Breast epithelium (tissue), 3 donors: Measurements from ENCODE around the gene C6orf58.

Source experiments
- POLR2A ChIP-seq: fragments of 450-650 bp; IDR thresholded peaks from one replicate; pipeline ENCODE4 v1.6.1; 2016; ENCODE audit warnings: antibody characterized with exemption, mild to moderate bottlenecking, moderate library complexity
- TF ChIP-seq, protein P1 (sequence below), 3 donors: fragments of 450-650 bp; IDR thresholded peaks; one replicate each; pipeline ENCODE4 v1.5.1; 2016 to 2017; ENCODE audit warnings: antibody characterized with exemption in 3 of 3, mild to moderate bottlenecking in 3 of 3, moderate library complexity in 3 of 3

DNA sequence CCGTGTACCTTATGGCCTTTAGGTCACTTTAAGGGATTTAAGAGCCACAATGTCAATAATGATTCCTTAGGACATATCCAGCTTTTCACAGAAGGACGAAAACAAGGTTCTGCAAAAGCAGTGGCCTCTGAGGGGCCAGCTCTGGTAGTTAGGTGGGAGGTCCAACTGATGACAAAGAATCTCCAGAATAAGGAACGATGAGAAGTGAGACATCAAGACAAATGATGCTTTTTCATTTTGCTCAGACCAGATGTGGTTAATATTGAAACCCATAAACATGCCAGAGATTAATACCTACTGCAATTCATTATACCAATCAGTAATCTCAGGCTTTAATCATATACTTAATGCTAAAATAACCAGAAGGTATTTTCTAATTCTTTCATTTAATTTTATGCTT, 1.9 kb downstream of the C6orf58 start:
- TF ChIP-seq, protein P1, sequence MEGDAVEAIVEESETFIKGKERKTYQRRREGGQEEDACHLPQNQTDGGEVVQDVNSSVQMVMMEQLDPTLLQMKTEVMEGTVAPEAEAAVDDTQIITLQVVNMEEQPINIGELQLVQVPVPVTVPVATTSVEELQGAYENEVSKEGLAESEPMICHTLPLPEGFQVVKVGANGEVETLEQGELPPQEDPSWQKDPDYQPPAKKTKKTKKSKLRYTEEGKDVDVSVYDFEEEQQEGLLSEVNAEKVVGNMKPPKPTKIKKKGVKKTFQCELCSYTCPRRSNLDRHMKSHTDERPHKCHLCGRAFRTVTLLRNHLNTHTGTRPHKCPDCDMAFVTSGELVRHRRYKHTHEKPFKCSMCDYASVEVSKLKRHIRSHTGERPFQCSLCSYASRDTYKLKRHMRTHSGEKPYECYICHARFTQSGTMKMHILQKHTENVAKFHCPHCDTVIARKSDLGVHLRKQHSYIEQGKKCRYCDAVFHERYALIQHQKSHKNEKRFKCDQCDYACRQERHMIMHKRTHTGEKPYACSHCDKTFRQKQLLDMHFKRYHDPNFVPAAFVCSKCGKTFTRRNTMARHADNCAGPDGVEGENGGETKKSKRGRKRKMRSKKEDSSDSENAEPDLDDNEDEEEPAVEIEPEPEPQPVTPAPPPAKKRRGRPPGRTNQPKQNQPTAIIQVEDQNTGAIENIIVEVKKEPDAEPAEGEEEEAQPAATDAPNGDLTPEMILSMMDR (IDR thresholded peaks at IDR 0.05): no peak
- no peak for TF ChIP-seq POLR2A
